Cardiac muscle cell (in vitro differentiated cells and primary cell): ENCODE results near the gene YPEL2. TPM values are rescaled to one million over a fixed set of nuclear protein-coding genes. Genes with fewer than 3 reads are reported as not detected.

Source experiments
- DNase-seq, 2 donors: peaks; one replicate each; pipeline versions ENCODE4 v3.0.0 to v3.0.0-alpha.2; 2010 to 2017; ENCODE audit warnings: low read depth in 1 of 2, low spot score in 1 of 2
- H3K27ac ChIP-seq: fragments of 200-600 bp; sonication (generic); 2 replicates; pipeline ENCODE4 v1.5.1; 2016
- H3K27me3 ChIP-seq: fragments of 200-600 bp; sonication (generic); 2 replicates; pipeline ENCODE4 v1.6.0; 2016; ENCODE audit warnings: control low read depth
- H3K36me3 ChIP-seq: fragments of 200-600 bp; sonication (generic); 2 replicates; pipeline ENCODE4 v1.5.1; 2016; ENCODE audit warnings: control low read depth
- H3K4me1 ChIP-seq: fragments of 200-600 bp; sonication (generic); 2 replicates; pipeline ENCODE4 v1.8.1; 2017; ENCODE audit warnings: low read depth, mild to moderate bottlenecking, mixed run types
- H3K4me3 ChIP-seq: fragments of 200-600 bp; sonication (generic); 2 replicates; pipeline ENCODE4 v1.5.1; 2016; ENCODE audit warnings: mild to moderate bottlenecking
- H3K9me3 ChIP-seq: fragments of 200-600 bp; sonication (generic); 2 replicates; pipeline ENCODE4 v1.5.1; 2017; ENCODE audit warnings: low read depth, mild to moderate bottlenecking, control low read depth
- CTCF ChIP-seq: IDR thresholded peaks from 2 replicates; pipeline ENCODE4 v1.5.1; 2012; ENCODE audit warnings: low read depth, mild to moderate bottlenecking, low read length
- polyA plus RNA-seq: library from polyadenylated mRNA; unstranded; fragments of >200 nt; fragmentation: Nextera tagmentation; extraction: Ambion mirVana; gene quantifications from 2 replicates; pipeline ENCODE4 v1.2.1, GENCODE V29; 2016
- total RNA-seq: library from RNA; depleted of rRNA; stranded (reverse); fragments of >200 nt; gene quantifications from 2 replicates; pipeline ENCODE4 v1.2.3, GENCODE V29; 2016

Gene YPEL2
- total and polyA plus RNA-seq, 2 experiments from 2014 or later, result 79.3 to 80.7 TPM

- Histone ChIP-seq H3K4me1 (peaks cover 69% of the 10 kb centered on the region), H3K27ac (no peak overlapping the region), H3K36me3 (no peaks in the 10 kb centered on the region), H3K4me3 (no peak overlapping the region), H3K27me3 (no peaks in the 10 kb centered on the region), H3K9me3 (no peaks in the 10 kb centered on the region)
- no peak for DNase-seq
- no peak for TF ChIP-seq CTCF
Observed at GRCh38 chr17:59338498-59338897, 7.0 kb downstream of the YPEL2 start.

- no peak for TF ChIP-seq CTCF
- DNase-seq, result no peak
- no peaks in the 10 kb centered on the region for H3K36me3 ChIP-seq
- no peak overlapping the region for H3K4me3 ChIP-seq
- H3K9me3 ChIP-seq, result no peaks in the 10 kb centered on the region
- peaks cover 45% of the 10 kb centered on the region for H3K4me1 ChIP-seq
- peak overlapping the region; percentile 1 for H3K27ac ChIP-seq
- H3K27me3 ChIP-seq, result no peaks in the 10 kb centered on the region
Observed at GRCh38 chr17:59341922-59342321, 10.5 kb downstream of the YPEL2 start.

- no peak for DNase-seq
- H3K27ac ChIP-seq, result no peak overlapping the region
- no peaks in the 10 kb centered on the region for H3K36me3 ChIP-seq
- no peak overlapping the region for H3K4me3 ChIP-seq
- no peaks in the 10 kb centered on the region for H3K9me3 ChIP-seq
- no peaks in the 10 kb centered on the region for H3K27me3 ChIP-seq
- peaks cover 41% of the 10 kb centered on the region for H3K4me1 ChIP-seq
- no peak for TF ChIP-seq CTCF
Observed at GRCh38 chr17:59342681-59343131, 11.3 kb downstream of the YPEL2 start.

GRCh38 chr17:59345476-59345875, 14.0 kb downstream of the YPEL2 start:
- no peaks in the 10 kb centered on the region for H3K9me3 ChIP-seq
- no peaks in the 10 kb centered on the region for H3K27me3 ChIP-seq
- no peak overlapping the region for H3K27ac ChIP-seq
- H3K36me3 ChIP-seq, result no peaks in the 10 kb centered on the region
- TF ChIP-seq CTCF, result no peak
- H3K4me3 ChIP-seq, result no peak overlapping the region
- DNase-seq, result no peak
- peaks cover 28% of the 10 kb centered on the region for H3K4me1 ChIP-seq

DNA sequence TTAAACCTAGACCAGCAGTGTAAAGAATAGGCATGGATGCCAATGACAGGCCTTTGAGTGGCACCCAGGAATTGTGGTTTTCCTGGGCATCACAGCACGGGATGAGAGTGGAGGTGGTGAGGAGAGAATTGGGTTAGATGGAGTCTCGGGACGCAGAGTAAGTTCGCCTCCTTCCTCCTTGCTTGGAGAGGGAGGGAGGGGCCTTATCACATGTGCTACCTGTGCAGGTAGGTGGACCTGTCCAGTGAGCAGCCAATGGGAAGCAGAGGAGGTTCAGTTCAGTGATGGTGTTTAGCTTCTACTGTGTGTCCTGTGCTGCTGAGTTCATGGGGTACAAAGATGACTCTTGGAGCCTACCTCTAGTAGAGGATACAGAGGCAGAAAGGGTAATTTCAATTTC, 14.9 kb downstream of the YPEL2 start:
- H3K27me3 ChIP-seq, result no peaks in the 10 kb centered on the region
- H3K9me3 ChIP-seq, result no peaks in the 10 kb centered on the region
- H3K36me3 ChIP-seq, result no peaks in the 10 kb centered on the region
- H3K4me1 ChIP-seq, result peaks cover 27% of the 10 kb centered on the region
- no peak for DNase-seq
- no peak overlapping the region for H3K4me3 ChIP-seq
- TF ChIP-seq CTCF, result no peak
- H3K27ac ChIP-seq, result no peak overlapping the region
